Measurements from ENCODE around the gene PSG6. TPM values are rescaled to one million over a fixed set of nuclear protein-coding genes. Genes with fewer than 3 reads are reported as not detected.
"Not testable (repeated sequence)": the region's sequence is repeated elsewhere in the genome, so short reads cannot be mapped to it uniquely, and the experiment has no call there.

Gene PSG6
- total RNA-seq: not detected

GRCh38 chr19:42917634-42918033 is at the start of gene PSG6:
TSS of gene PSG6 (minus strand) at chr19:42917894. CDS start at chr19:42917792, 102 bp downstream.
- DNase-seq (ENCODE audit: low spot score); intact Hi-C loops (cut with DNase I); ATAC-seq: not testable (repeated sequence)

- DNase-seq (ENCODE audit: low spot score) (no peak), ATAC-seq (no peak)
- intact Hi-C loops (cut with DNase I): no loop called here
These were observed 47.5 kb upstream of the PSG6 start for GRCh38 chr19:42965176-42965575.

DNA sequence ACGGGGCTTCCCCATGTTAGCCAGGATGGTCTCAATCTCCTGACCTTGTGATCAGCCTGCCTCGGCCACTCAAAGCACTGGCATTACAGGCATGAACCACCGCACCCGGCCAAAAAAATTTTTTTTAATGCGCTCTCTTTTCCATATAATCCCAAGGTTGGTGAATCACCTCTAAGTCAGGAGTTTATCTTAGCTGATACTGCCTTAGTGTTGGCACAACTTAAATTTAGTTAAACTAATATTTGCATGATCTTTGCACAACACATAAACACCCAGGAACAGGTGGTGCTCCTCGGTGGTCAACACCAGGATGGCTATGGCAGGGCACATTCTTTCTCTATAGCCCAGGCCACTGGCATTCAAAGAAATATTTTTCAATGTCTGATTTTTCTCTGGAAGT is 43.4 kb upstream of the PSG6 start:
- no peak for DNase-seq (ENCODE audit: low spot score)
- intact Hi-C loops (cut with DNase I): no loop called here
- no peak for ATAC-seq

DNA sequence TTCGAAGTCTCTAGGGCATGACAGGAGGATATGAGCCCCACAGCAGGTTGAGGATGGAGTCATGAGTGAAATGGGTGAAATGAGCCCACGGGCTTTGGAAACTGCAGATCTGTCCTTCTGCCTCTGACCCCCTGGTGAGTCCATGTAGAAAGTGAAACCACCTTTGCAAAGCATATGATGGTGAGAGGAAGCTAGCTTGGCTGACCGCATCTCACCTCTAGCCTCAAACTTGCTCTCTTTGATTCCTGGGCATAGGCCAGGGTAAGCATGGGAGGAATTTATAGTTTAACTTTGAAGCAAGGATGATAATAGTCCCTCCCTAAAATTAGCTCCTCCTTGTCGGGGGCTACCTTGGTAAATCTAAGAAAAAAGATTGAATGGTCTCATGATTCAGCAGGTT is 34.4 kb upstream of the PSG6 start:
- ATAC-seq; DNase-seq (ENCODE audit: low spot score); intact Hi-C loops (cut with DNase I): not testable (repeated sequence)

GRCh38 chr19:42951476-42951875 is 33.8 kb upstream of the PSG6 start:
- ATAC-seq; intact Hi-C loops (cut with DNase I); DNase-seq (ENCODE audit: low spot score): not testable (repeated sequence)

DNA sequence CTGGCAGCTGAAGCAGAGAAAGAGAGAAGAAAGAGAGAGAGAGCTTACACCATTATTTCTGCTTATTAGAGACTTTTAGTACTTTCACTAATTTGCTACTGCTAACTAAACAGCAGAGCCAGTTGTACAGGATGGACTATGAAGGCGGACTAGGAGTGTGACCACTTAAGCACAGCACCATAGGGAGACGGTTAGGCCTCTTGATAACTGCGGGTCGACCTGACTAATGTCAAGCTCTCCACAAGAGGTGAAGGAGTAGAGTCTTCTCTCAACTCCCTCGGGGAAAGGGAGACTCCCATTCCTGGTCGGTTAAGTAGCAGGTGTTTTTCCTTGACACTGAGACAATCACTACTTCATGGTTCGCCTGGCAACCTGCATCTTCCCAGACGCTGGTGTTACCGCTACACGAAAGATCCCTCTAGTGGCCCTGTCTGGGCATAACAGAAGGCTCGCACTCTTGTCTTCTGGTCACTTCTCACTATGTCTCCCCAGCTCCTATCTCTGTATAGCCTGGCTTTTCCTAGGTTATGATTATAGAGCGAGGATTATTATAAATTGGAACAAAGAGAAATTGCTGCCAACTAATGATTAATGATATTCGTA is 24.6 kb upstream of the PSG6 start:
- ATAC-seq: no peak
- intact Hi-C loops (cut with DNase I): no loop called here
- no peak for DNase-seq (ENCODE audit: low spot score)

DNA sequence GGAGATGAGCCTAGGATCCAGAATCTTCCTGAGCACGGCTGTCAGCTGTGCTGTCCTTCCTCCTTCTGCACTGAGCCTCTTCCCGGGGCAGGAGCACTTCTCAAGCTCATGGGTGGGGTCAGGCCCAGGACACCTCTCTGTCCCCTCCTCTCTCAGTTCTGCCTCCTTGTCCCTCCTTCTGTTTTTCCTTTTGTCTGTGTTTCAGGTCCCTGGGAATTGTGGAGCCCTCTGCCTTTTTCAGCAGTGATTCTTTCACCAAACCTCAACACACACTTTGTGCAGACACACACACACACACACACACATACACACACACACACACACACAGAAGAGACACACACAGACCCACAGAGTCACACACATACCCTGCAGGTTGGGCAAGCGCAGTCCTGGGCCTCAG is 19.4 kb upstream of the PSG6 start, which contains the start of gene PSG7:
TSS of gene PSG7 (minus strand) at position 101 of the 400 bp plus-strand sequence. CDS start 131 bp downstream, outside the sequence.
- intact Hi-C loops (cut with DNase I); ATAC-seq; DNase-seq (ENCODE audit: low spot score): not testable (repeated sequence)

DNA sequence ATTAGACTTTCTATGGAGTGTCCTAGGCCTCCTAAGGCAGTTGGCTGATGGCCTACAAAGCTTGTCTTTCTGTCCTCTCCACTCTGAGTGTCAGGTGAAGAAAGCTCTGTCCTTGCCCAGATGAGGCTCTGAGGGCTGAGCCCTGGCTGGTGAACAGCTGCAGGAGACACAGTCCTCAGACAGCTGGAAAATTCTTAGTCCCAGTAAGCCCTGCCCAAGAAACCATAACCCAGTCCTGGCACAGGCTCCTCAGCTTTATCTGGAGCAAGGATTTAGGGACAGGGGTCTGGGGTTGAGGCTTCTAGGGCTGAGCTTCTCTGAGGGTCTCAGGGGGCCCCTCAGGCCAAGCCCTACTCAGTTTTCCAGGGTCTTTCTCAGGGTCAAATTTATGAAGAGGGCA is 17.0 kb upstream of the PSG6 start:
- intact Hi-C loops (cut with DNase I); ATAC-seq; DNase-seq (ENCODE audit: low spot score): not testable (repeated sequence)

DNA sequence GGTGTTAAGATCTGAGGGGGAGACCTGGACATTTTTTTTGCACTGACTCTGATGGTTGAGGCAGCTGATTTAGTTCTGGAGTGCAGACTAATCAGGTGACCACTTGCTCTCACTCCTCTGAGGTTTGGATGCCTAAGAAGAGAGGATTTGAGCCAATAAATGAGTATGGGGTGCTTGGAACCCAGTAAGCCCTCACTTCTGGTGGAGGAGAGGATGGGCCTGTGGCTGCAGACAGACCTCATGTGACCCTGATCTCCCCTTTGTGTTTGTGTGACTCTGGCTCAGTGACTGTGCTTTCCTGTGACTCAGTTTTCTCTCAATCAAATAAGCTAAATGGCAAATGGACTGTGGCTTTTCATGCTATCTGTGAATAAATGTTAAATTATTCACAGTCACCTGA is 16.5 kb upstream of the PSG6 start:
- DNase-seq (ENCODE audit: low spot score); ATAC-seq; intact Hi-C loops (cut with DNase I): not testable (repeated sequence)

DNA sequence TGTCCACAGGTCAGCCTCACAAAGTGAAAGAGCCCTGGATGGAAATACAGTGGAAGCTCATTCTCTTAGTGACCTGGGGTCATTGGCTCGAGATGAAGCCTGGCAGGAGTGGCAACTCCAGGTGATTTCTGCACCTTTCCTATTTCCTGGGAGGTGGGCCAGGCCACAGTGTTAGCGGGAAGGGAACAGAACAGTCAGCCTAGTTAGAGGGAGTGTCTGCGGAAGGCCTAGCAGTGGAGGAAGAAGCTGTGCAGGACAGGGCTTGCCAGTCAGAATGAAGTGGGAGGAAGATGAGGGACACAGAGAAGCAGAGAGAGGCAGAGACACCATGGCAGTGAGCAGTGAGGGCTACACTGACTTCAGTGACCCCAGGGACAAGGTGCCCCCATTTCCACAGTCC is 15.7 kb upstream of the PSG6 start:
- ATAC-seq; DNase-seq (ENCODE audit: low spot score); intact Hi-C loops (cut with DNase I): not testable (repeated sequence)

- DNase-seq (ENCODE audit: low spot score): not testable (repeated sequence)
These were observed 14.9 kb upstream of the PSG6 start for GRCh38 chr19:42932485-42933101.

GRCh38 chr19:42930214-42930613 is 12.5 kb upstream of the PSG6 start:
- ATAC-seq; intact Hi-C loops (cut with DNase I); DNase-seq (ENCODE audit: low spot score): not testable (repeated sequence)

More at GRCh38 chr19:42932485-42933101, 14.9 kb upstream of the PSG6 start:
- ATAC-seq; intact Hi-C loops (cut with DNase I): not testable (repeated sequence)

DNA sequence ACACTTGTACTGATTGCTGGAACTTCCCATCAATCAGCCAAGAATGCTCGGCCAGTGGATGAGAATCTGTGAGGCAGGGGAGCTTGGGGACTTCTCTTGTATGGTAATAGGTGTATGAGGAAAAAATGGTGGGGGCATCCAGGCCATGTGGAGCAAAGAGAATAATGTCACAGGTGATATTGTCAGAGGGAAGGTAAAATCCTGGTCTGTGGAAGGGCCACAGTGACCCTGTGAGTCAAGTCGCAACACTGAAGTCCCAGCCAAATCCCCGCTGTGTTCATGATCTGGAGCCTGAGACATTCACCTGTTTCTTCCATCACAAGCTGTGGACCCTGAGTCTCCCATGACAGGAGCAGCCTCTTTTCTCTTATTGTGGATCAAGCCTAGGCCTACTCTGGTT is 11.2 kb upstream of the PSG6 start:
- DNase-seq (ENCODE audit: low spot score): no peak

GRCh38 chr19:42926781-42927180 is 9.1 kb upstream of the PSG6 start:
- no peak for DNase-seq (ENCODE audit: low spot score)
- ATAC-seq: no peak
- intact Hi-C loops (cut with DNase I): no loop called here

More for the DNA sequence above, 11.2 kb upstream of the PSG6 start:
- ATAC-seq: no peak
- intact Hi-C loops (cut with DNase I): no loop called here

GRCh38 chr19:42923106-42923505 is 5.4 kb upstream of the PSG6 start:
- intact Hi-C loops (cut with DNase I); ATAC-seq; DNase-seq (ENCODE audit: low spot score): not testable (repeated sequence)

GRCh38 chr19:42920971-42921370 is 3.3 kb upstream of the PSG6 start:
- DNase-seq (ENCODE audit: low spot score); ATAC-seq; intact Hi-C loops (cut with DNase I): not testable (repeated sequence)

GRCh38 chr19:42919757-42920079 is 2.0 kb upstream of the PSG6 start:
- no peak for DNase-seq (ENCODE audit: low spot score)
- no peak for ATAC-seq
- intact Hi-C loops (cut with DNase I): no loop called here

- DNase-seq (ENCODE audit: low spot score); intact Hi-C loops (cut with DNase I); ATAC-seq: not testable (repeated sequence)
These were observed 1.5 kb upstream of the PSG6 start for GRCh38 chr19:42919070-42919756.

GRCh38 chr19:42918377-42919069 is 829 bp upstream of the PSG6 start:
- intact Hi-C loops (cut with DNase I); DNase-seq (ENCODE audit: low spot score); ATAC-seq: not testable (repeated sequence)
